PC-9 (cell line): Measurements from ENCODE around the gene REEP6. TPM values are rescaled to one million over a fixed set of nuclear protein-coding genes. Genes with fewer than 3 reads are reported as not detected.
"Not testable (repeated sequence)": the region's sequence is repeated elsewhere in the genome, so short reads cannot be mapped to it uniquely, and the experiment has no call there.

ENCODE experiments used
- BruUV-seq: library from RNA; stranded (reverse); fragments of 400-500 nt; replicated peaks from 2 replicates; lab custom pipeline; 2021; lab: Mats Ljungman, UMichigan
- CTCF ChIA-PET: fragments of 300-600 bp; sonication (Branson Sonifier 250); formaldehyde crosslinking; loops from one replicate; lab custom pipeline; 2022; ENCODE audit warnings: antibody characterized with exemption; lab: Charles Lee
- POLR2A ChIA-PET: fragments of 300-600 bp; sonication (Branson Sonifier 250); formaldehyde crosslinking; loops from one replicate; lab custom pipeline; 2022; ENCODE audit warnings: antibody characterized with exemption; ENCODE audit not compliant: unreplicated experiment; lab: Charles Lee
- DNase-seq, 2 experiments: peaks; one replicate each; pipeline versions ENCODE4 v3.0.0 to v3.0.0-alpha.2; 2015 to 2022; ENCODE audit warnings: mixed read lengths in 1 of 2
- H2AFZ ChIP-seq: fragments of 200-600 bp; sonication (generic); 2 replicates; pipeline ENCODE4 v1.8.1; 2017; ENCODE audit warnings: antibody characterized with exemption
- H3F3A ChIP-seq: fragments of 200-600 bp; sonication (generic); 2 replicates; pipeline ENCODE4 v1.8.1; 2017; ENCODE audit warnings: antibody characterized with exemption, mild to moderate bottlenecking, low read depth; ENCODE audit not compliant: insufficient read depth
- H3K27ac ChIP-seq: fragments of 200-600 bp; sonication (generic); 2 replicates; pipeline ENCODE4 v1.6.1; 2016; ENCODE audit warnings: mixed run types
- H3K27me3 ChIP-seq: fragments of 200-600 bp; sonication (generic); 2 replicates; pipeline ENCODE4 v1.6.1; 2016; ENCODE audit warnings: low read depth, mixed run types; ENCODE audit not compliant: insufficient read depth
- H3K36me3 ChIP-seq: fragments of 200-600 bp; sonication (generic); 2 replicates; pipeline ENCODE4 v1.6.1; 2016; ENCODE audit warnings: low read depth, mixed run types
- H3K4me1 ChIP-seq: fragments of 200-600 bp; sonication (generic); replicated peaks from 2 replicates; pipeline ENCODE4 v1.6.1; 2016; ENCODE audit warnings: mixed run types; ENCODE audit not compliant: insufficient read depth
- H3K4me2 ChIP-seq: fragments of 200-600 bp; sonication (generic); 2 replicates; pipeline ENCODE4 v1.6.1; 2017; ENCODE audit warnings: mixed run types
- H3K4me3 ChIP-seq: fragments of 200-600 bp; sonication (generic); 2 replicates; pipeline ENCODE4 v1.6.1; 2016; ENCODE audit warnings: mixed run types
- H3K79me2 ChIP-seq: fragments of 200-600 bp; sonication (generic); 2 replicates; pipeline ENCODE4 v1.6.1; 2017; ENCODE audit warnings: low read depth, mixed run types
- H3K9me2 ChIP-seq: fragments of 200-600 bp; sonication (generic); 2 replicates; pipeline ENCODE4 v1.8.1; 2017; ENCODE audit warnings: mild to moderate bottlenecking; ENCODE audit not compliant: insufficient read depth
- H3K9me3 ChIP-seq: fragments of 200-600 bp; sonication (generic); 2 replicates; pipeline ENCODE4 v1.8.1; 2016; ENCODE audit warnings: low read depth; ENCODE audit not compliant: insufficient read depth
- H4K20me1 ChIP-seq: fragments of 200-600 bp; sonication (generic); 2 replicates; pipeline ENCODE4 v1.8.1; 2017; ENCODE audit not compliant: insufficient read depth
- EZH2 ChIP-seq: fragments of 200-600 bp; sonication (generic); IDR thresholded peaks from 2 replicates; pipeline ENCODE4 v1.8.0; 2017; ENCODE audit warnings: antibody characterized with exemption, low read depth
- intact Hi-C: fragments of 100-400 bp; cut with micrococcal nuclease; formaldehyde crosslinking; loops from one replicate; pipeline ENCODE4 v1.10.0; 2022; ENCODE audit not compliant: unreplicated experiment
- total RNA-seq: library from RNA; stranded (reverse); gene quantifications from 2 replicates; pipeline ENCODE4 v1.2.3, GENCODE V29; 2021
- TF ChIP-seq, protein P1 (sequence below): fragments of 200-600 bp; sonication (generic); conservative IDR thresholded peaks from 2 replicates; pipeline ENCODE4 v1.6.1; 2017; ENCODE audit warnings: mixed run types, antibody characterized with exemption, mild to moderate bottlenecking, moderate library complexity

The REEP6 gene
- total RNA-seq, 1 experiment from 2014 or later = 39.5 TPM

GRCh38 chr19:1496714-1497577 lies 6.0 kb downstream of the REEP6 start:
- no peak for DNase-seq
- Histone ChIP-seq H3F3A (no peaks in the 10 kb centered on the region), H3K4me2 (no peak overlapping the region), H3K36me3 (no peaks in the 10 kb centered on the region), H3K4me3 (no peak overlapping the region), H3K27me3 (no peaks in the 10 kb centered on the region), H3K4me1 (peaks cover 13% of the 10 kb centered on the region), H2AFZ (no peak overlapping the region), H3K9me3 (no peaks in the 10 kb centered on the region), H3K27ac (no peak overlapping the region), H3K9me2 (no peaks in the 10 kb centered on the region), H4K20me1 (no peaks in the 10 kb centered on the region), H3K79me2 (peaks cover 5% of the 10 kb centered on the region)
- no peak for TF ChIP-seq EZH2
- TF ChIP-seq, protein P1, sequence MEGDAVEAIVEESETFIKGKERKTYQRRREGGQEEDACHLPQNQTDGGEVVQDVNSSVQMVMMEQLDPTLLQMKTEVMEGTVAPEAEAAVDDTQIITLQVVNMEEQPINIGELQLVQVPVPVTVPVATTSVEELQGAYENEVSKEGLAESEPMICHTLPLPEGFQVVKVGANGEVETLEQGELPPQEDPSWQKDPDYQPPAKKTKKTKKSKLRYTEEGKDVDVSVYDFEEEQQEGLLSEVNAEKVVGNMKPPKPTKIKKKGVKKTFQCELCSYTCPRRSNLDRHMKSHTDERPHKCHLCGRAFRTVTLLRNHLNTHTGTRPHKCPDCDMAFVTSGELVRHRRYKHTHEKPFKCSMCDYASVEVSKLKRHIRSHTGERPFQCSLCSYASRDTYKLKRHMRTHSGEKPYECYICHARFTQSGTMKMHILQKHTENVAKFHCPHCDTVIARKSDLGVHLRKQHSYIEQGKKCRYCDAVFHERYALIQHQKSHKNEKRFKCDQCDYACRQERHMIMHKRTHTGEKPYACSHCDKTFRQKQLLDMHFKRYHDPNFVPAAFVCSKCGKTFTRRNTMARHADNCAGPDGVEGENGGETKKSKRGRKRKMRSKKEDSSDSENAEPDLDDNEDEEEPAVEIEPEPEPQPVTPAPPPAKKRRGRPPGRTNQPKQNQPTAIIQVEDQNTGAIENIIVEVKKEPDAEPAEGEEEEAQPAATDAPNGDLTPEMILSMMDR = no peak
- CTCF ChIA-PET = no interaction called here
- intact Hi-C loops = no loop called here
- POLR2A ChIA-PET = no interaction called here
- no TSS peak for BruUV-seq

DNA sequence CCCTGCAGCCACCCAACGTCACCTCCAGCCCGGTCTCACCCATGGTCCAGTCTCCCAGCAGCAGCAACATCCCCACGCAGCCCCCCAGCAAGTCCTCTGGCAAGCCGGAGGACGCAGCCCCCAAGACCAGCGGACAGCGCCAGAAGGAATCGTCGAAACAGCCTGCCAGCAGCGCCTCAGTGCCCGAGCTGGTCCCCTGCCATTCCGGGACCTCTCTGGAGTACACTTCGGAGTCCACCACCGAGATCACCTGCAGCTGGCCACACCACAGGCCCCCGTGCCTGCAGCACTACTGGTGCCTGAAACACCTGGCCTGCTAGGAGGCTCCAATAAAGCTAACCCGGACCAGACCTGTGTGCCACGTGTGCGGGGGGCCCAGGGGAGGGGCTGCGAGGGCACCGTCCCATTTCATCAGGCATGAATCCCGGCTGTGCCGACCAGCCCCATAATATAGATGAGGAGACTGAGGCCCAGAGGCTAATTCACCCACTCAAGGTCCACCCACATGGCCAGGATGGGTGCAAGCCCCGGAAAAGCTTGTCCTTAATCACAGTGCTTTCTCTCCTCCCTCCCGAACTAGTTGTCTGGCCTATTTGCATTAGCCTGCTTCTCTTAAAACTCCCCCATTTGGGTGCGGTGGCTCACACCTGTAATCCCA lies 6.7 kb downstream of the REEP6 start:
- H3K9me3 ChIP-seq = no peaks in the 10 kb centered on the region
- H3K4me2 ChIP-seq = no peak overlapping the region
- TF ChIP-seq, protein P1 = no peak
- TF ChIP-seq EZH2 = no peak
- H3K36me3 ChIP-seq = no peaks in the 10 kb centered on the region
- DNase-seq = no peak
- peaks cover 6% of the 10 kb centered on the region for H3K4me1 ChIP-seq
- H3K27ac ChIP-seq = no peak overlapping the region
- no peaks in the 10 kb centered on the region for H4K20me1 ChIP-seq
- CTCF ChIA-PET = no interaction called here
- POLR2A ChIA-PET = no interaction called here
- no peaks in the 10 kb centered on the region for H3K9me2 ChIP-seq
- H3K79me2 ChIP-seq = no peaks in the 10 kb centered on the region
- no peak overlapping the region for H3K4me3 ChIP-seq
- BruUV-seq = TSS peak; percentile 39
- no peaks in the 10 kb centered on the region for H3F3A ChIP-seq
- H2AFZ ChIP-seq = no peak overlapping the region
- H3K27me3 ChIP-seq = no peaks in the 10 kb centered on the region
- intact Hi-C loops = no loop called here

- H3K27me3 ChIP-seq, H3K79me2 ChIP-seq, BruUV-seq, CTCF ChIA-PET, H3K4me1 ChIP-seq, H3K4me2 ChIP-seq, H4K20me1 ChIP-seq, DNase-seq, H2AFZ ChIP-seq, H3F3A ChIP-seq, H3K9me2 ChIP-seq, POLR2A ChIA-PET, H3K4me3 ChIP-seq, H3K9me3 ChIP-seq, intact Hi-C loops, H3K36me3 ChIP-seq, H3K27ac ChIP-seq: not testable (repeated sequence)
Observed at GRCh38 chr19:1499231-1499630, 8.2 kb downstream of the REEP6 start.
